H1 (cell line): ENCODE data around the gene LIG1. TPM values are rescaled to one million over a fixed set of nuclear protein-coding genes. Genes with fewer than 3 reads are reported as not detected.

Source experiments
- CEBPB ChIP-seq: IDR thresholded peaks from 2 replicates; pipeline ENCODE4 v1.6.1; 2012; ENCODE audit warnings: low read depth, low read length
- polyA plus RNA-seq, 7 experiments: library from polyadenylated mRNA; depleted of rRNA in 3 of 7; stranded (reverse) in 5 of 7; unstranded in 2 of 7; fragments of >200 nt in 5 of 7; fragments of 200-250 nt in 2 of 7; gene quantifications; 1 replicate in 5 of 7; 2 replicates in 1 of 7; 4 replicates in 1 of 7; pipeline versions ENCODE4 v1.2.1 to v1.2.3, GENCODE V29; 2011 to 2013; ENCODE audit warnings: missing spikeins in 2 of 7, mixed read lengths in 2 of 7
- total RNA-seq: library from RNA; stranded (reverse); fragmentation: NEBNext Ultra II Directional; extraction: Animal tissue kit (Norgen Biotek cat#: 25700); gene quantifications from 2 replicates; pipeline ENCODE4 v1.2.1, GENCODE V29; 2021

The LIG1 gene
- total and polyA plus RNA-seq, 2 of the 8 experiments (the other 6 are each of a cell fraction or from before 2014, with no cell fraction given): 67.6 to 113 TPM

DNA sequence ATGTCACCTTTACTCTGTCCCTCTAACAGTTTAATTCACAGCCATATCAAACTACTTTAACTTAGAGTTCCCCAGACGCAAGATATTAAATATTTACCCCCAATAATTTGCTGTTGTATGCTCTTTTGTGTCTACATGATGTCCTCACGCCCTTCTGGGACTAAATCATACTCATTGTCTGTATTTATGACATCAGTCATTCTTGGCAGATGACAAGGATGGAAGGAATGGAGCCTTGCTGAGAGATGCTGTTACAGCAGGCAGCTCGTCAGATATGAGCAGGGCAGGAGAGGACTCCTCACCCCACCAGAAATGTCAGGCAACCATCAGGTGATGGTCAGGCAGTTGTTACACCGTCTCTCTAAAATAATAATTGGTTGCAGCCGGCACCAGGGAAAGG is 43.8 kb upstream of the LIG1 start (continued):
- TF ChIP-seq CEBPB: no peak
